GM21737 (cell line): ENCODE results near the gene VSIG8.

Experiments
- ATAC-seq: cut with Tn5 transposase; IDR thresholded peaks from one replicate; pipeline ENCODE4 v1.9.1; 2021; ENCODE audit warnings: mild to moderate bottlenecking, moderate library complexity; ENCODE audit not compliant: unreplicated experiment

VSIG8 gene

DNA sequence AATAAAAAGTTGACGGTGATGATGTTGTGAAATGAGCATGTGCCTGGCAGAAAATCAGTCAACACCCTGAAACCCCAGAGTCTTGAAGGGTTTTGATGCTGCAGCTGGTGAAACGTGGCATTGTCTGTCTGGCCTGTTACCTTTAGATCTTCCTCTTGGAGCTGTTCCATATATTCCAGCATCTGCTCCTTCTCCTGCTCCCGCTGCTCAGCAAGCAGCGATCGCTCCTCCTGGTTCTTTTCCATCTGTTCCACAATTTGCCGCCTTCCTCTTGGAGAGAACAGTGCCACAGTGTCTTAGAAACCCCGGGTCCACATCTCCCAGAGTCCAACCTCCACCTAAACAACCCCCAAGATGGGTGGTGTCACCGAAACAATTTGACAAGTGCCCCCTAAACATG lies 21.8 kb upstream of the VSIG8 start:
- no peak for ATAC-seq

DNA sequence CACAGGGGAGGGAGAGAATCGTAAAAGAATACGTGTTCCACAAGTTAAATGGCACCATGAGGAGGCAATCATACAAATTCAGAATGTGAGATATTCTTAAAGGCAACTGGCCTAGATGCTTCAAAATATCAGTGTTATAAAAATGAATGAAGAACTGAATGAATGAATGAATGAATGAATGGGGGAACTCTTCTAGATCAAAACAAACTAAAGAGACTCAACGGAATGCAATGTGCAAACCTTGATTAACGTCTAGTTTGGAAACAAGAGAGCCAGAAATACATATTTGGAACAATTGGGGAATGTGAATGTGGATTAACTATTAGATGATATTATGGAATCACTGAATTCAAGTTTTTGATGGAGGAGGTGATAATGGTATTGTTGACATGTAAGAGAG lies 20.7 kb upstream of the VSIG8 start:
- ATAC-seq = no peak

DNA sequence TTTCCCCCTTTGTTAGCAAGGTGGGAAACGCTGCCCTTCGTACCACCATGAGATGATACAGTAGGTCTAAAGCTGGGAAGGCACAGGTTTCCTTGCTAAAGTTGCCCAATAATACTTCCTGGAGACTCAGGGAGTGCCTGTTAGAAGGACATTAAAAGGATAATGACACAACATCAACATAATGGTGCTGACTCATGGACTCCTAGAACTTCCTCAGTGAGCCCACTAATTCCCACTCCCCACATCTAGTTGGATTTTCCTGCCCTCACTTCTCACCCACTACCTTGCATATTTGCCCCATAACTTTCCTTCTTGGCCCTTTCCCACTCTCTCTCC lies 20.0 kb upstream of the VSIG8 start:
- no peak for ATAC-seq

DNA sequence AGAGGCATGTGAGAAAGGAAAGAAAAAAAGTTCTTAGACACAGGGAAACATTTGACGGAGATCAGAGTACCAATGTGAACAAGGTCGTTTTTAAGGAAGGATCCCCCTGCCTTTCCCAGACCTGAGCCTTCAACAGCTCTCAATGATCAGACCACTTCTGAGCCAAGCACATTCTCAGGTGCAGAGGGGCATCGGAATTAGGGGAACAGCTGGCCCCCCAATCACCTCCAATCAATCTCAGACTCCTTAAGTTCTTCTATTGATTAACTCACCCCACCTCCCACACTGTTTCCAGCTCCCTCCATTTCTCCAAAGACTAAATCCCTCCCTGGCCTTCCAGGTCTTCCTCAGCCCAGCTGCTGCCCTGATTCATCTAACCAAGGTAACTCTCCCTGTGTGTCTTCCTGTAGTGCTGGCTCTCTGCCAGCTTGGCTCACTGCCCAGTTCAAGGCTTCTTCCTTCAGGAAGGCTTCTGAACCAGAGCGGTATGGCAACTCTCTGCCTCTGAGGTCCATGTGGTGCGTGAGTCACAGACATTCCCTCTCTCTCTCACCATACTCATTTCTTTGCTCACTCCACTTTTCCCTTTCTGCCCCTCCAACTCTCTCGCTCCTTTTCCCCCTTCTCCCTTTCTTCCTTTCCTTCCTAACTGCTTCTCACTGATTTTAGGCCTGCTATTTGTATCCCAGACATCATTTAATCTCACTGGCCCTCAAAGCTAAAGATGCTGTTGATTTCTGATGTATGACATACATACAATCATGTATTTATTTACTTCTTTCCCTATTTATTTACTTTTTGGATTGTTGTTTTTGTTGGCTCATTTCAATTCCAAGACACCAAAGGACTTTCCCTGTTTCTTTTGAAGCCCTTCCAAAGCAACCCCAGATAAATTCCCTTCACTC lies 19.4 kb upstream of the VSIG8 start:
- no peak for ATAC-seq

DNA sequence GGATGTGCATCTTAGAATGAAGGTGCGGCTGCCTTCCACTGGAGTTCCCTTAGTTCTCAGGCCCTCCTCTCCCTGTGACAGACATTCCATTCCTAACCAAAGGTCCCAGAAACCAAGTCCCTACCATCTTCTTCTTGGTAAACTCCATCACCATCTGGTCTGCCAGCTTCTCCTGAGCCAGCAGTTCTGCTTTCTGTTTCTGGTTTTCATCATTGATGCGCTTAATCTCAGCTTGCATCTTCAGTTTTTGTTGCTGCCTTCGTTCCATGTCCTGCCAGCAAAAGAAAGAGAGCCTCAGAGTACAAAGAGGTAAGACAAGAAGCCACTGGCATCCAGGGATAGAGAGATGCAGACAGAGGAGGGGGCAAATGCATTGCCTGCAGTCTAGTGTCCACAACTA lies 18.0 kb upstream of the VSIG8 start:
- ATAC-seq = no peak

DNA sequence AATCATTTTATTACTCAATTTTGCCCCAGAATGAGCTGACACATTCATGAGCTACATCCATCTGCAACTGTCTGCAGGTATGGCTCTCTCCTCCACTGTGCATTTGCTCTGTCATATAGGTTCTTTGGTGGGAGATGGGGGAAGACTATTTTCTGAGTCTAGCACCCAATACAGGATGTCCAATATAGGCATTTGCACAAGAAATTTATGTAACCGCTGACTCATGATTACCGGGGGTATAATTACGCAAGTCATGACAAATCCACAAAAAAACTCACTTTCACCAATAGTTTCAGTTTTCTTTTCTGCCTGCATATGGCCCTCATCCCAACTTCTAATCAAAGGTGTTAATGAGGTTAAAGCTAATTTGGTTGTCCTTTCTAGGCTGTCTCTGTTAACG lies 17.5 kb upstream of the VSIG8 start:
- no peak for ATAC-seq

DNA sequence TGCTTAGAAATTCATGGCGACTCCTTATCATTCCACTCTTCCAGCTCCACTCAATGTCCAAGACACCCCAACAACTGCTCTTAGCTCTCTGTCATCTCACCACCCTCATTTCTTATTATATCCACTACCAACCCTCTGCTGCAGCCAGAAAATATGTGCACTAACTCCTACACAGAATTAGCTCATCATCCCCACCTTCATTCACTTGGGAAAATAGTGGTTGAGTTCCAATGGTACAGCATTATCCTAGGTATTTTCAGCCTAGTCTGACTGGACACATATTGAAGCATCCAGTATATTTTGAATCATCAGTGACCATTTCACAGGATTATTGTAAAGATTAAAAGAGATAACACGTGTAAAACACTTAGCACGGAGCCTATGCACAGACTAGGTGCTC lies 16.7 kb upstream of the VSIG8 start:
- ATAC-seq = no peak

DNA sequence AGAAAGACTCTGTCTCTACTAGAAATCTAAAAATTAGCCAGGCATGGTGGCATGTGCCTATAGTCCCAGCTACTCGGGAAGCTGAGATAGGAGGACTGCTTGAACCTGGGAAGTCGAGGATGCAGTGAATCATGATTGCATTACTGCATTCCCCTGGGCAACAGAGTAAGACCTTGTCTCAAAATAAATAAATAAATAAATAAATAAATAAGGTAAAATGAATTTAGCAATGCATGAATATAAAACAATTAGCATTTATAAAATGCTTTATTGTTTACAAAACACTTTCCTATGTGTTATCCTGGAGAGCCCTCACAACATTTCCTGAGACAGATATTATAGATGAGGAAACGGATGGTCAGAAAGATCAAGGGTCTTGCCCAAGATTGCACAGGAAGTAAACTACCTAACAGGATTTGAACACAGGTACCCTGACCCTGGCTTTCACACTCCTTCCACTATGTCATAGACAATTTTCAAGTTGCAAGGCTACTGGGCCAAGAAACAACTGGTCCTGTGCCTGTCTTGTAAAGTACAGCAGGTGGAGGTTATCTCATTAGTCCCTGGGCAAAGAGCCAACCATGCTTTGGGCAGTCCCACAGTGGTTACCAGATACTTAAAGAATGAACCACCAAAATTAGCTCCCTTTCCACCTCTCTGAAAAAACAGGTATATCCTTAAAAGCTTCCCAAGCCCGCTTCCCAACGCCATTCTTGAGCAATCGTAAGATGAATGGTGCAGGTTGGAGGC lies 15.4 kb upstream of the VSIG8 start:
- no peak for ATAC-seq

DNA sequence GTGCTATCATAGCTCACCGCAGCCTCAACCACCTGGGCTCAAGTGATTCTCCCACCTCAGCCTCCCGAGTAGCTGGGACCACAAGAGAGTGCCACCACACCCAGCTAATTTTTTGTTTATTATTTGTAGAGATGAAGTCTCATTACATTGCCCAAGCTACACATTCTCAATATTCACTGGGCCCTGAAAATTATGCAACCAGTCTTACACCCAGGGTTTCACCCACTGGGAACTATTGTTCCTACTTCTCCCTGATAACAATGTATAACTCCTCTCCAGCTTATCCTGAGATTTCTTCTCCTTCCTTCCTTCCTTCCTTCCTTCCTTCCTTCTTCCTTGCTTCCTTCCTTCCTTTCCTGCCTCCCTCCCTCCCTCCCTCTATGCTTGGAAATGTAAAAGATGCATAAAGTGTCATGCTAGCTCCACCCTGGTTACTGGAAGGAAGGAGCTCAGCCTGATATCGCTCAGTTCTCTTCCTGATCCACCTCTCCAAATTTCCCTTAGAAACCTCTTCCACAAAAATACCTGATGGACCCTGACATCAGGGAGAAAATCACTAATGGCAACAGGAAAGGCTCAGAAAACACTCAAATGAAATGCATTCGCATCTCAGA lies 11.2 kb upstream of the VSIG8 start:
- no peak for ATAC-seq

DNA sequence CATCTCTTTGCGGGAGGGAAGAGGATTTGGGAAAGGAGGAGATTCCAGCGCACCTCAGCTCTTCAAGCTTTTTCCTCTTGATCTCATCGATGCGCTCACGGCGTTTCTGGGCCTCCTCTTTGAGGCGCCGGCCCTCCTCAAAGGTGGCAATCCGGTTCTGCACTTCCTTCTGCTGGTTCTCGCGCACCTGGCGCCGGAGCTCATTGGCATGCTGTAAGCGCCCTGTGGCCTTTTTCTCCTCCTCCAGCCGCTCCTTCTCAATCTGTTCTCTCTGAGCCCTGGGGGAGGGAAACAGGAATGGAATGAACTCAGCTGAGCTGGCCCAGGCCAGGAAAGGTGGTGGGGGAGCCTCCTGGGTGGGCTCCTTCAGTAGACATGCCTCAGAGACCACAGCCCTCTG lies 10.4 kb upstream of the VSIG8 start:
- no peak for ATAC-seq

DNA sequence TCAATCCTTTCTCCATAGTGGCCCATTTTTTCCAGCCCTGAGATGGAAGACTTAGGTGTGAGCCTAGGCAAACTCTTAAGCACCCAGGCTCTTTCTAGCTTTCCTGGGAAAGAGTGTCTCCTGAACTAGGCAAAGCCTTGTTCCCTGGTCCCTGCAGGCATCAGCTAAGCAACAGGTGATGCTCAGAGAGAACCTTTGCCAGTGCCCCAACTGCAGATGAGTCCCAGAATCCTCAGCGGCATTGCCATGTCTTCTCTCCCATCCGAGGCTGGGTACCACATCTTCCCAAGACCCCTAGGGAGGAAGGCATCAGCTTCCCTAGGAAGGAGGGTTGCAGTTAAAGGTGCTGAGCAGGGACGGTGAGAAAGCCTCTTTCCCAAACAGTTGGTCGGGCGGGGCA lies 8.2 kb upstream of the VSIG8 start:
- no peak for ATAC-seq

DNA sequence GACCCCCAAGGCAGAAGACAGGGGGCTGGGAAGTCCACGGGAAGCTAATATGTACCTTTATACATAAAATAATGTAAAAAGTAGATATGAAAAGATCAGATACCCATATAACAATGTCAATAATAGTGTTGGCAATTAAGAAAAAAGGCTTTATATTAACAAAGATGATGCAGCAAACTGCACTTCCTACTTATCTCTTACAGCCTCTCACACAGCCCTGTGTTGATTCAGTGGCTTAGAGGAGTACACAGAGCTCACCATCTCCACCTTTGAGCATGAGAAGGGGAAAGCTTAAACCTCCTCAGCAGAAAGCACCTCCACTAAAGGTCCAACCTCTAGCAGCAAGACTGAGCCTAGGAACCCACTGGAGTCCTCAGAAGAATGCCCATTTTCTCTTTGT lies 7.2 kb upstream of the VSIG8 start:
- no peak for ATAC-seq

DNA sequence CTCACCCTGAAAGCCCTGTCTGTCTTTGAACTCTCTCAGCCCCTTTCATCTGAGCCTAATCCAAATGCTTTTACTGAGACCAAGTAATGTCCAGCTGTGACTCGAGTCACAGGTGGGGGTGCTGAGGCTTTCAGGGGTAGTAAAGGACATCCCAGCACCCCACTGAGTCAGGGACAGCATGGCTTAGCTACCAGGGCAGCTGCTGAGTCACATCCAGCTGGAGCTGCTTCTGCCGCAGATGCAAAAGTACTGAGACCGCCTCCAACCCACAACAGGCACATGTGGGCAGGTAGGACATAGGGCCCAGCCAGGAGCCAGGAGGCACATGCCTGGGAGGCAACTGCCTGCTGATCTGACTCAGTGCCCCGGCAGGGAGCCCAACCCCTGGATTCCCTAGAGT lies 6.7 kb upstream of the VSIG8 start:
- ATAC-seq = no peak

DNA sequence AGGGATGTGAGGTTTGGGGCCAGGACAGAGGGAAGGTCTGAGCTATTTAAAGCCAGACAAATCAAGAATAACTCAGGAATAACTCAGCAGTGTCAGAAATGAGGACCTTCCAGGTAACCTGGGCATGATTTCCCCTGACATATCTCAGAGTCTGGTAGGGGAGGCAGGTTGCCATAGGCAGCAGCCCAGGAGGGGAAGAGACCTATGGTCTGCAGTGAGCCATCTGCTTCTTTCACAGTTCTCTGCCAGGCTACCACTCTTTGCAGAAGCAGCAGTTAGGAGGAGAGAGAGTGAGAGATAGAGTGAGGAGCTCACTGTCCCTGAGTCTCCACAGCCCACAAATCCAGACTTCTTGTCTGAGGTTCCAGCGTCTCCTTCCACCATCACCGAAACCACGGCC lies 6.3 kb upstream of the VSIG8 start:
- ATAC-seq = no peak

DNA sequence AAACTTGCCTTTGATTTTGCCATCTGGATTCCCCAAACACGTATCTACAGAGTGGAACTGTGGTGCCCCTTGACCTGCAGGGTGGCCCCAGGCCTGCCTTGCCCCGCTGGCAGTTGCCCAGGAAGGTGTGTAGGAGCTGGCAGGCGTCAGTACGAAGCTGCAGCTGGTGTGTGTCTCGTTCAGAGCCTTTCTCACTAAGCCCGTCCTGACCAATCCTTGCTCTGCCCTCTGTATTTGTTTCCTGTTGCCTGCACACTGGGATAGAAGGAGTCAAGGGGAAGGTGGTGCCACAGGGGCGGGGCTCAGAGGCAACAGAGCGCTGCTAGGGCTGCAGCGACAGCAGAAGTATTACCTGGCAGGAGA lies 5.2 kb upstream of the VSIG8 start:
- ATAC-seq = no peak

DNA sequence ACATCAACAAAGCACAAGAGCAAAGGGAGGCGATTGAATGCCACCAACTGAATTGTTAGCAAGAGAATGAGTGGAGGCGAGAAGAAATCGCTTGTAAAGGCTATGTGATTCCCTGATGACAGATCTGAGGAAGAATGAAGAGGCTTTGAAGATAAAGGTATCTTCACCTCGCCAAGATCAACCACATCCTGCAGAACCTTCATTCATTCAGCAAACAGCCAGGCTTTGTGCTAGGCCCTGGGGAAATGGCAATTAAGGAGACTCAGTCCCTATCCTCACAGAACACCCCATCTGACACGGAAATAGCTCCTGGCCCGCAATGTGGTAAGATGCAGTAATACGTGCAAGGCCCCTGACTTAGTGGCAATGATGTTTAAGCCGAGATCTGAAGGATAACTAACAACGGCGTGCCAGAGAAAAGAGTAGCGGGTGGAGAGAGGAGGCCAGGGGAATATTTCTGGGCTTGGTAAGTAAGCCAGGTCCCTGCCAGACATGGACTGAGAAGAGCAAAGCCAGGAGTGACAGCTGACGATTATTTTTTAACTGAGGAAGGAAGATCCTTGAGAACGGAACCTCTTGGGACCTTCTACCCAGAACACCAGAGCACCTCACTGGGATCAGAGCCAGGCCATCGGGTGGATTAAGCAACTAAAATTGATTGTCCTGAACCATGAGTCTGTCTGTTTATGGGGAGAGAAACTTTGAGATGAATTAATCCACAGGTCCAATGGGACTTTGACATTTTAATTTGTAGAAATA lies 4.6 kb upstream of the VSIG8 start:
- ATAC-seq = no peak

DNA sequence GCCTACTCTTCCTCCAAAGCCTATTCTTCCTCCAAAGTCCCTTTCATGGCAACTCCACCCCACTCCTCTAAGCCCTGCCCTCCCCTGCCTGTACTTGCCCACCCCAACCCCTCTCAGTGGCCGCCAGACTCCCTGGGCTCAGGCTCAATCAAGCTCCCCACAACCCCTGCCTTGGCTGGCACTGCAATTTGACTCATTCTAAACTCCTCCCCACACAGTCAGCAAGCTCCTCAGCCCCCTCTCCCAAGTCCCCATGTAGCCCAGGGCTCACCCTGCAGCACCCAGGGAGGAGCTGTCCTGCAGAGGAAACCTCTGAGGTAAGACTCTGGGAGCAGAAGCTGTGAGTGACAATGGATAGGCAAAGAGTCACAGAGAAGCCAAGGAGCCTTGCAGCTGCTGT lies 3.6 kb upstream of the VSIG8 start:
- ATAC-seq = no peak

DNA sequence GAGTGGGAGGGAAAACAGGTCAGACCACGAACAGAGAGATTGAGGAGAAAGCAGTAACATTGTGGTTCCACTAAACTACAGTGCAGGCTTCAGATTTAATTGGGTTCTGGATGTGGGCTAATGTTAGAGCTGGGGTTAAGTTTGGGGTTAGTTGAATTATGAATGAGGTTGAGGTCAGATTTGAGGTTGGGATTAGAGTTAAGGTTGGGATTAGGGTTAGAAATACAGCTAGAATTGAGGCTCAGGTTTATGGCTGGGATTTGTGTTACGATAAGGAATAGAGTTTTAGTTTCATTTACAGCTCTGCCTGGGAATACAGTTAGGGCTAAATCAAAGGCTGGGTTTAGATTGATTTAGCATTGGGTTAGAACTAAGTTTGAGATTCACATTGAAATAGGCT lies 1.8 kb upstream of the VSIG8 start:
- ATAC-seq = no peak

DNA sequence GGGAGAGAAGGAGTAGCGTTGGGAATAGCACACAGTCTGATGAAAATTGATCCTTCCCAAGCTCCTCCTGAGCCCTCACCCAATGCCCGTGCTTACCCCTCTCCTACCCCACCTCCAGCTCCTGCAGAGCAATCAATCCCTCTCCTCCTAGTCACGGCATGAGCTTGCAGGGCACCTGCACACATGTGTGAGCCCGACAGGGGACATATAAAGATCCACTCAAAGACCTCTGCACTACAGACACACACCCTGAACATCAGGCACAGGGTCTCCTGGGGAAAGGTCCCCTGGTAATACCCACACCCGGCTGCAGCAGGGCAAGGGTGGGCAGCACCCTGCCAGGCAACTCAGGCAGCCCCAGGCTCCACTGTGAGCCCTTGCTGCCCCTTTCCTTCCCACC lies 426 bp downstream of the VSIG8 start:
- no peak for ATAC-seq

DNA sequence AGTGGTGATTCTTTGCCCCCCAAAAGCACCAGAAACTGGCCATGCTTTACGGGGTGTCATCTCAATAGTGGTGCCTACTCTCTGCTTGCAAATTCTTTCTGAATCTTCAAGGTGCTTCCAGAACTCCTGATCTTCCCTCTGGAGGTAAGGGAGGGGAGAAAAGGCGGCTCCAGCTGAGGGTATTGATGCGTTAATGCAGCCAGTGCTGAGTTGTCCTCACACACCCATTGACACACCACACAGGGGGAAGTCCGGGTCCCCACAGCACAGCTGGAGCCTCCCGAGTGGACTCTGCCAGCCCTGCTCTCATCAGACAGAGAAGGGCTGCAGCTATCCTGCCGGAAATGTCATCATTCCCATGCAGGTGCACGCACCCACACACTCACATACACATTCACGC lies 1.2 kb downstream of the VSIG8 start:
- no peak for ATAC-seq

DNA sequence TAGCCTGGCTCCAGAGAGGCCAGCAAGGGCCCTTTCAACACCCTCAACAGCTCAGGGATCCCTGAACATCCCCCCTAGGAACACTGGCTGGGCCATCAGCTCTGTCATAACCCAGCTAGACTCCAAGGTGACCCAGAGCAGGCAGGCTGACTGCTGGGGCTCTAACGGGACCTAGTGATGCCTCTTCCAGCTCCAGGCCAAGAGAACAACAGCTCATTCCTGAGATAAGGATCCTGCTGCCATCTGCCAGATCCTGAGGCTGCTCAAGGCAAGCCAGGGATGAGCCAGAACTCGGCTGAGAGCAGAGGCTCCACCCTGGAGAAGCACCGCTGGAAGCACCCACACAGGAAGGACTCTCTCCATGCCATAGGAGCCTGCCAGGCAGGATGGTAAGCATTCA lies 2.0 kb downstream of the VSIG8 start:
- ATAC-seq = no peak
